Natural killer cell (primary cell): ENCODE measurements around the gene BAG3. TPM values are rescaled to one million over a fixed set of nuclear protein-coding genes. Genes with fewer than 3 reads are reported as not detected.

Experiments used
- ATAC-seq, 3 donors: fragments of 150-1000 bp in 2 of 3; fragments of 200-7000 bp in 1 of 3; cut with Tn5 transposase; 1 replicate in 1 of 3; 2 replicates in 2 of 3; pipeline ENCODE4 v1.10.0; 2021; ENCODE audit warnings: mild to moderate bottlenecking in 2 of 3, moderate library complexity in 2 of 3
- DNase-seq, 2 donors: peaks; one replicate each; pipeline versions ENCODE4 v3.0.0 to v3.0.0-alpha.2; 2013 to 2021; ENCODE audit warnings: mixed read lengths in 1 of 2
- H3K27ac ChIP-seq: one replicate; pipeline ENCODE4 v1.5.1; 2013; ENCODE audit warnings: mild to moderate bottlenecking, low read length
- H3K27me3 ChIP-seq: one replicate; pipeline ENCODE4 v1.6.1; 2013; ENCODE audit warnings: low read length; ENCODE audit not compliant: control insufficient read depth, insufficient read depth
- H3K36me3 ChIP-seq: one replicate; pipeline ENCODE4 v1.6.1; 2013; ENCODE audit warnings: low read length; ENCODE audit not compliant: control insufficient read depth, insufficient read depth
- H3K4me1 ChIP-seq: one replicate; pipeline ENCODE4 v1.6.1; 2013; ENCODE audit warnings: low read length; ENCODE audit not compliant: control insufficient read depth, insufficient read depth
- H3K4me3 ChIP-seq: one replicate; pipeline ENCODE4 v1.5.1; 2013; ENCODE audit warnings: low read length
- H3K9me3 ChIP-seq: one replicate; pipeline ENCODE4 v1.6.1; 2013; ENCODE audit warnings: low read length; ENCODE audit not compliant: control insufficient read depth, insufficient read depth
- H3K27ac Mint-ChIP-seq, 2 donors: one replicate each; pipeline ENCODE4 v1.8.0; 2022; ENCODE audit warnings: mild to moderate bottlenecking in 2 of 2, mixed read lengths in 2 of 2, moderate library complexity in 1 of 2
- H3K27me3 Mint-ChIP-seq, 2 donors: one replicate each; pipeline ENCODE4 v1.8.0; 2022; ENCODE audit warnings: low read depth in 2 of 2, mixed read lengths in 2 of 2
- H3K36me3 Mint-ChIP-seq: one replicate; pipeline ENCODE4 v1.8.0; 2022; ENCODE audit warnings: mixed read lengths
- H3K4me1 Mint-ChIP-seq, 2 donors: one replicate each; pipeline ENCODE4 v1.8.0; 2022; ENCODE audit warnings: mixed read lengths in 2 of 2
- H3K4me3 Mint-ChIP-seq: one replicate; pipeline ENCODE4 v1.8.0; 2022; ENCODE audit warnings: mild to moderate bottlenecking, moderate library complexity, mixed read lengths
- H3K9me3 Mint-ChIP-seq, 2 donors: one replicate each; pipeline ENCODE4 v1.8.0; 2022; ENCODE audit warnings: mixed read lengths in 2 of 2
- CTCF ChIP-seq: fragments of 200-600 bp; IDR thresholded peaks from one replicate; pipeline ENCODE4 v1.8.0; 2022; ENCODE audit warnings: antibody characterized with exemption
- WGBS: methylation state at CpG from one replicate; pipeline ENCODE4 v1.1.7; 2013; ENCODE audit warnings: missing lambda C conversion rate; ENCODE audit not compliant: insufficient coverage; 5-methylcytosine and 5-hydroxymethylcytosine counted together
- intact Hi-C: fragments of 100-400 bp; cut with micrococcal nuclease; formaldehyde crosslinking; loops from one replicate; pipeline ENCODE4 v1.14.2; 2022
- total RNA-seq, 4 donors: library from RNA; stranded (reverse); fragments of 120-200 nt in 1 of 4; gene quantifications; one replicate each; pipeline versions ENCODE4 v1.2.3 to v1.2.4, GENCODE V29; 2013 to 2022

Gene BAG3
- total RNA-seq, 3 donors from 2014 or later (not counting 1 experiment from before 2014, with no cell fraction given), result 7.6 to 9.7 (median 8.3) TPM

GRCh38 chr10:119673271-119673670, 22.1 kb downstream of the BAG3 start:
- no peaks in the 10 kb centered on the region for H3K4me1 ChIP-seq
- no peaks in the 10 kb centered on the region for H3K27me3 ChIP-seq
- H3K9me3 ChIP-seq, result no peaks in the 10 kb centered on the region
- H3K27ac Mint-ChIP-seq, result no peak overlapping the region
- WGBS, result 90% methylated on average over 4 of the region's 4 CpGs
- H3K27ac ChIP-seq, result no peak overlapping the region
- H3K36me3 ChIP-seq, result peaks cover 10% of the 10 kb centered on the region
- TF ChIP-seq CTCF, result no peak
- H3K4me3 ChIP-seq, result no peak overlapping the region
- DNase-seq, result no peak
- H3K27me3 Mint-ChIP-seq, result no peaks in the 10 kb centered on the region
- intact Hi-C loops, result no loop called here
- peaks cover 0 to 6% of the 10 kb centered on the region in 2 donors for H3K4me1 Mint-ChIP-seq
- no peaks in the 10 kb centered on the region for H3K36me3 Mint-ChIP-seq
- H3K9me3 Mint-ChIP-seq, result no peaks in the 10 kb centered on the region
- no peak overlapping the region for H3K4me3 Mint-ChIP-seq
- ATAC-seq, result no peak

GRCh38 chr10:119675483-119676170, 24.4 kb downstream of the BAG3 start:
- WGBS, result 93% methylated on average over 9 of the region's 9 CpGs
- no peaks in the 10 kb centered on the region for H3K27me3 Mint-ChIP-seq

GRCh38 chr10:119677126-119677525, 25.9 kb downstream of the BAG3 start:
- Histone ChIP-seq H3K36me3 (peaks cover 10% of the 10 kb centered on the region), H3K4me3 (no peak overlapping the region), H3K9me3 (no peaks in the 10 kb centered on the region), H3K27ac (no peak overlapping the region), H3K4me1 (no peaks in the 10 kb centered on the region), H3K27me3 (no peaks in the 10 kb centered on the region)
- no peak for DNase-seq
- H3K4me3 Mint-ChIP-seq, result no peak overlapping the region
- 92% methylated on average over 5 of the region's 6 CpGs for WGBS
- no peak overlapping the region for H3K27ac Mint-ChIP-seq
- no peaks in the 10 kb centered on the region for H3K36me3 Mint-ChIP-seq
- no peak for ATAC-seq
- TF ChIP-seq CTCF, result no peak
- H3K27me3 Mint-ChIP-seq, result peaks cover 0 to 4% of the 10 kb centered on the region in 2 donors
- intact Hi-C loops, result no loop called here
- H3K9me3 Mint-ChIP-seq, result no peaks in the 10 kb centered on the region
- H3K4me1 Mint-ChIP-seq, result peaks cover 0 to 8% of the 10 kb centered on the region in 2 donors

More at GRCh38 chr10:119675483-119676170, 24.4 kb downstream of the BAG3 start:
- peaks cover 10% of the 10 kb centered on the region for H3K36me3 ChIP-seq
- no peak overlapping the region for H3K27ac Mint-ChIP-seq
- H3K27me3 ChIP-seq, result no peaks in the 10 kb centered on the region
- DNase-seq (no peak), ATAC-seq (no peak)
- no peak overlapping the region for H3K27ac ChIP-seq
- TF ChIP-seq CTCF, result no peak
- no peaks in the 10 kb centered on the region for H3K4me1 ChIP-seq
- no peaks in the 10 kb centered on the region for H3K36me3 Mint-ChIP-seq
- H3K4me3 Mint-ChIP-seq, result no peak overlapping the region
- H3K4me1 Mint-ChIP-seq, result peaks cover 0 to 6% of the 10 kb centered on the region in 2 donors
- intact Hi-C loops, result no loop called here
- H3K9me3 Mint-ChIP-seq, result no peaks in the 10 kb centered on the region
- H3K9me3 ChIP-seq, result no peaks in the 10 kb centered on the region
- H3K4me3 ChIP-seq, result no peak overlapping the region
